HG03442 (cell line): ENCODE measurements around the gene TMBIM4.
"Not testable (repeated sequence)": the region's sequence is repeated elsewhere in the genome, so short reads cannot be mapped to it uniquely, and the experiment has no call there.

ENCODE experiments used
- ATAC-seq: cut with Tn5 transposase; IDR thresholded peaks from one replicate; pipeline ENCODE4 v1.9.1; 2021; ENCODE audit warnings: mild to moderate bottlenecking, moderate library complexity; ENCODE audit not compliant: unreplicated experiment

The TMBIM4 gene

DNA sequence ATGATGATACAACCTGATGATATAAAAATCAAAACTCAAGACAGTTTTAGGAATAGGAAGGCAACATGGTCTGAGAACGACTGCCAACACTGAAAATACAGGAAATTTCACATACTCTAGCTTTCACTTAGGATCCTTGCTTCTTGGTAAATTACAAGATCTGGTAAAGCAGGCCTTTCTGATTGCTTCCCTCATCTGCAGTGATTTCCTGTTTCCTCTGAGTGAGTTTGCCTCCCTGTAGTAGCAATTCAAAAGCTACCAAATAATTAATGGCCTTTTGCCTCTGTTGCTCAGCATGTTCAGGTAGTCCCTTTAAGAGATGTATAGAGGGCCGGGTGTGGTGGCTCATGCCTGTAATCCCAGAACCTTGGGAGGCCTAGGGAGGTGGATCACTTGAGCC, 17.2 kb upstream of the TMBIM4 start:
- ATAC-seq: no peak

DNA sequence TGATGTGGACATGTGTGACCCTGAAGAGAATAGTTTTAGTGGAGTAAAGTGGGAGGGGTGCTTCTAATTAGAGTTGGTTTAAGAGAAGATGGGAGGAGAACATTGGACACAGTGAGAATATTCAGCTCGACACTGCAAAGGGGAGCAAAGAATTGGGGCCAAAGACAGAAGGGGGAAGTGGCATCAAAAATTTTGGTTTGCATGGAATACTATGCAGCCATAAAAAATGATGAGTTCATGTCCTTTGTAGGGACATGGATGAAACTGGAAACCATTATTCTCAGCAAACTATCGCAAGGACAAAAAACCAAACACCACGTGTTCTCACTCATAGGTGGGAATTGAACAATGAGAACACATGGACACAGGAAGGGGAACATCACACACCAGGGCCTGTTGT, 15.0 kb upstream of the TMBIM4 start:
- not testable (repeated sequence) for ATAC-seq

DNA sequence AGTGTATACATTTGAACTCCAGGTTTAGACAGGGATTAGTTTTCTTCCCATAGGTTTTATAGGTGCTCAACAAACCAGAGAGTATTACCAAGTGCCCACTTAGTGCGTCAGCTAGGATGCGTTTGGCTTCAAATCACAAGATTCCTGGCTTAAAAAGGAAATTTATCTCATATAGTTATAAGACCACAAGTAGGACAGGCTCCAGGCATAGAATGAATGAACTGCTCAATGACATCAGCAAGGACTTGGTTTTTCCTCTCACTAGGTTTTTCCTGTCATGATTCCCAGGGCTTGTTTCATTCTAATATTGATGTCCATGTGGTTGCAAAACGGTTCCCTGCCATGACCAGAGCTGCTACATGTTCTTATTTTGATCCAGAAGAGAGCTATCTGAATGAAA, 13.2 kb upstream of the TMBIM4 start:
- no peak for ATAC-seq

DNA sequence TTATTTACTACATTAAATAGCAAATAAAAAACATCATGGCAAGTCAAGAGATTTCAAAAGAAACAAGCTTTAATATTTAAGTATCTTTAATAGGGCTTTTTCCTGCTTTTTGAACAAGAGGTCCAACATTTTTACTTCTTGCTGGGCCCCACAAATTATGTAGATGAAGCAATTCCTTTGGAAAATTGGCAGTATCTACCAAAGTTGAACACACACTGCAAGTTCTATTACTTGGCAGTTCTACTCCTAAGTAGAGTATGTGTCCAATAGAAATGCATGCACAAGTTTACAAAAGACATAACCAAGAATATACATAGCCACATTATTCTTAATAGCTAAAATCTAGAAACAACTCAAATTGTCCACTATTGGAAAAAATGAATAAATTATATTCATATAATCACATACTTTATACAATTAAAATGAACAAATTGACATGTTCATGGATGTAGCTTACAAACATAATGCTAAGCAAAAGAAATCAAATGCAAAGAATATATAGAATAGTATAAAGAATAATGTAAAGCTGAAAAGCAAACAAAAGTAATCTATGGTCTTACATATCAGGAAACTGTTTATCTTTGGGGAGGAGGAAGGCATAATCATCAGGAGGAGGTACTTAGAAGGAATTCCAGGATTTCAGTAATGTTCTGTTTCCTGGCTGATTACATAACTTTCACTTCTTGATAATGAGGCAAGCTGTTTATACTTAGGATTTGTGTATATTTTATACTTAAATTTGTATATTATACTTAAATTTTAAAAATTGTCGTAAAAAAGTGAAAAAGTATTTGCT, 6.5 kb upstream of the TMBIM4 start:
- ATAC-seq: no peak

DNA sequence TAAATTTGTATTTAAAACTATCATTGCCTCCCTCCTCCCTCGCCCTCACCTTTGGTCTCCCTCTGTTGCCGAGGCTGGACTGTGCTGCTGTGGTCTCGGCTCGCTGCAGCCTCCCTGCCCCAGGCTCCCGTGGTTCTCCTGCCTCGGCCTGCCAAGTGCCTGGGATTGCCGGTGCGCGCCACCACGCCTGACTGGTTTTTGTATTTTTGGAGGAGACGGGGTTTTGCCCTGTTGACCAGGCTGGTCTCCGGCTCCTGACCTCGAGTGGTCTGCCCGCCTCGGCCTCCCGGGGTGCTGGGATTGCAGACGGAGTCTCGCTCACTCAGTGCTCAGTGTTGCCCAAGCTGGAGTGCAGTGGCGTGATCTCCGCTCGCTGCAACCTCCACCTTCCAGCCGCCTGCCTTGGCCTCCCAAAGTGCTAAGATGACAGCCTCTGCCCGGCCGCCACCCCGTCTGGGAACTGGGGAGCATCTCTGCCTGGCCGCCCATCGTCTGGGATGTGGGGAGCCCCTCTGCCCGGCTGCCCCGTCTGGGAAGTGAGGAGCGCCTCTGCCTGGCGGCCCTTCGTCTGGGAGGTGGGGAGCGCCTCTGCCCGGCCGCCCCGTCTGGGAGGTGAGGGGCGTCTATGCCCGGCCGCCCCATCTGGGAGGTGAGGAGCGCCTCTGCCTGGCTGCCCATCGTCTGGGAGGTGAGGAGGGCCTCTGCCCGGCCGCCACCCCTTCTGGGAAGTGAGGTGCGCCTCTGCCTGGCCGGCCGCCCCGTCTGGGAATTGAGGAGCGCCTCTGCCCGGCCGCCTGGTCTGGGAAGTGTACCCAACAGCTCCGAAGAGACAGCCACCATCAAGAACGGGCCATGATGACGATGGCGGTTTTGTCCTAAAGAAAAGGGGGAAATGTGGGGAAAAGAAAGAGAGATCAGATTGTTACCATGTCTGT, 4.9 kb upstream of the TMBIM4 start:
- not testable (repeated sequence) for ATAC-seq

DNA sequence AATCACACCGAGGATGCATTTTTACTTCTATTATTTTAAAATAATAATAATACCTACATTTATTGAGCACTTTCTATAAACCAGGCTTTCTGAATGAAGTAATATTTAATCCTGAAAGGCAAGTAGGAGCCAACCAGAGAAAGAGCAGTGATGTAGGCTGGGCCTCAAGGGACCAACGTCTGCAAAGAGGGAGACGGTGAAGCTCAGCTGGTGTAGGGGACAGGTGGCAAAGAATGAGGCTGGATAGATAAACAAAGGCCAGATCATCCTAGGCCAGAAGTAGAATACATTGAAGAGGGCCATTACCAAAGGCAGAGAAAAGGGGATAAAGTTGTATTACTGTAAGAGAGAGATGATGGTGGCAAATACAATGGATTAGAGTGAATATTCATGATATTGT, 810 bp upstream of the TMBIM4 start:
- no peak for ATAC-seq

DNA sequence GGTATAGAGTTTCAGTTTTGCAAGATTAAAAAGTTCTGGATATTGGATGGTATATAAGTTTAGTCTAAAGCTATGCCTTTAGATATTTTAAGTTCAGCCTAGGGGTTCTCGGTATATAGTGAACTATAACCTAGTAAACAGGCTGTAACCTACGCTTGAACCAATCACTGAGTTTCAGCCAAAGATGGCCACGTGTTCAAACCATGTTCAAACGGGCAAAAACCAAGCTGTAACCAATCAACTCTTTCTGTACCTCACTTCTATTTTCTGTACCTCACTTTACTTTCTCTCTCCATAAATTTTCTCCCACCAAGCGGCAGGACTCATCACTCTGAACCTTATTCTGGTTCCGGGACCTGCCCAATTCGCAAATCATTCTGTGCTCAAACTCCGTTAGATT, 1.4 kb downstream of the TMBIM4 start:
- ATAC-seq: no peak

DNA sequence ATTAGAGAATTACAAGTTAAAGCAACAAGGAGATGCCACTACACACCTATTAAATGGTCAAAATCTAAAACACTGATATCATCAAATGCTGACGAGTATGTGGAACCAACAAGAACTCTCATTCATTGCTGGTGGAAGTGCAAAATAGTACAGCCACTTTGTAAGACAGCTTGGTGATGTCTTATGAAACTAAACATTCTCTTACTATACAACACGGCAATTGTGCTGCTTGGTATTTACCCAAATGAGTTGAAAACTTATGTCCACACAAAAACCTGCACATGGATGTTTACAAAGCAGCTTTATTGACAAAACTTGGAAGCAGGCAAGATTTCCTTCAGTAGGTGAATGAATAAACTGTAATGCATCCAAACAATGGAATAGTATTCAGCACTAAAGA, 3.2 kb downstream of the TMBIM4 start:
- no peak for ATAC-seq

DNA sequence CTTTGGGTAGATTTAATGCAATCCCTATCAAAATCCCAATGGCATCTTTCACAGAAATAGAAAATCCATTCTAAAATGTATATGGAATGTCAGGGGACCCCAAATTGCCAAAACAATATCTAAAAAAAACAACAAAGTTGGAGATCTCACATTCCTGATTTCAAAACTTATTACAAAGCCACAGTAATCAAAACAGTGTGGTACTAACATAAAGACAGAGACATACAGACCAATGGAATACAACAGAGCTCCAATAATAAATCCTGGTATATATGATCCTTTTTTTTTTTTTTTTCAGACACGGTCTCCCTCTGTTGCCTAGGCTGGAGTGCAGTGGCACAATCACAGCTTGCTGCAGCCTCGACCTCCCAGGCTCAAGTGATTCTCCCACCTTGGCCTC, 4.7 kb downstream of the TMBIM4 start:
- no peak for ATAC-seq

DNA sequence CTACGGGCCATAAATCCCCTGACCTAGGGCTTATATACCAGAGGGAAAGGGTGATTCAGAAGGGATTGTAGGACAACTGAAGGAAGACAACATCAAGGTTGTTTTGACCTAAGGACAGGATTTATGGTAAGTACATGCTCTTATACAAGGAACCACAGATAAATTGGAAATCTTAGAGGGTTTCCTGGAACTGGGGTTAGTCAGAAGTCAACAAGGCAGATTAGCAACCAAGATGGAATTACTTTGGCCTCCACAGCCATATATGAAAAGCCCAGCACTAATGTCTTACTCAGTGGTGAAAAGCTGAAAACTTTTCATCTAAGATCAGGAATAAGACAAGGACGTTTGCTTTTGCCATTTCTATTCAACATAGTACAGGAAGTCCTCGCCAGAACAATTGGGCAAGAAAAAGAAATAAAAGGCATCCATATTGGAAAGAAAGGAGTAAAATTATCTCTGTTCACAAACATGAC, 5.4 kb downstream of the TMBIM4 start:
- no peak for ATAC-seq

DNA sequence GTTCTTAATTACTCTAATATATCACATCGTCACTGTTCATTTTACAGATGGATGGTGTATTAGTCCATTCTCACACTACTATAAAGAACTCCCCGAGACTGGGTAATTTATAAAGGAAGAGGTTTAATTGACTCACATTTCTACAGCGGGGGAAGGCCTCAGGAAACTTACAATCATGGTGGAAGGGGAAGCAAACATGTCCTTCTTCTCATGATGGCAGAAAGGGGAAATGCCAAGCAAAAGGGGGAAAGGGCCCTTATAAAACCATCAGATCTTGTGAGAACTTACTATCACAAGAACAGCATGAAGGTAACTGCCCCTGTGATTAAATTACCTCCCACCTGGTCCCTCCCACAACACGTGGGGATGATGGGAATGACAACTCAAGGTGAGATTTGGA, 6.5 kb downstream of the TMBIM4 start:
- no peak for ATAC-seq

DNA sequence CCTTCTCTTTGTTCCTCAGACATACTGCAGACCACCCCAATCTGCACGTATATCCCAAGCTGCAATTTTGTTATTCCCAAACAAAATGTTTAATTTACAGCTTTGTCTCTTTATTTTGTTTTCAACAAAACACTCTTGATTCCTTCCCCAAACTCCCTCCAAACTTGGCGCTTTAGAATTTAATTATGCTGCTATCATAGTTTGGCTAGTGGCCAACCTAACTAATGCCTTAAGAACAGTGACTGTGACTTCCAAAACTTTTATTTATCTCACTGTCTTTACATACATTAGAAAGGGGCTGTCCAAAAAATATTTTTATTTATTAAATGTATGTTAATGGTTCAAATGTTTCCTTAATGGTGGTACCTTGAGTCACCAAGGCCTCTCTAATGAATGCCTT, 7.1 kb downstream of the TMBIM4 start:
- ATAC-seq: no peak

DNA sequence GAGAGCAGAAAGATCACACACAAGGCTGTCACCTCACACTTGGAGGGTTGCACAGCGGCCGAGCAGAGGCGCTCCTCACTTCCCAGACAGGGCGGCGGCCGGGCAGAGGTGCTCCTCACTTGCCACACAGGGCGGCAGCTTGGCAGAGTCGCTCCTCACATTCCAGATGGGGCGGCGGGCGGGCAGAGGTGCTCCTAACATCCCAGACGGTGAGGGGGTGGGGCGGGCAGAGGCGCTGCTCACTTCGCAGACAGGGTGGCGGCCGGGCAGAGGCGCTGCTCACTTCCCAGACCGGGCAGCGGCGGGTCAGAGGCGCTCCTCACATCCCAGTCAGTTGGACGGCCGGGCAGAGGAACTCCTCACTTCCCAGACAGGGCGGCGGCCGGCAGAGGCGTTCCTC, 9.1 kb downstream of the TMBIM4 start:
- ATAC-seq: no peak

DNA sequence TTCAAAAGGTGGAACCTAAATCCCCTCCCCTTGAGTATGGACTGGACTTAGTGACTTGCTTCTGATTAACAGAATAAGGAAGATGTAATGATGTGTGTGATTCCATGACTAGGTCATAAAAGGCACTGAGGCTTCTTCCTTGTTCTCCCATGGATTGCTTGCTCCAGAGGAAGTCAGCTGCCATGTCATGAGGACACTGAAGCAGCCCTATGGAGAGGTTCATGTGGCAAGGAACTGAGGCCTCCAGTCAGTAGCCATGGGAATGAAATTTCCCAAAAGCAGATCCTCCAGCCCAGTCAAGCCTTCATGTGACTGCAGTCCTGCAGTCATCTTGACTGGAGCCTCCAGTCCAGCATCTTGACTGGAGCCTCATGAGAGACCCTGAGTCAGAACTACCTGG, 10.7 kb downstream of the TMBIM4 start:
- no peak for ATAC-seq

DNA sequence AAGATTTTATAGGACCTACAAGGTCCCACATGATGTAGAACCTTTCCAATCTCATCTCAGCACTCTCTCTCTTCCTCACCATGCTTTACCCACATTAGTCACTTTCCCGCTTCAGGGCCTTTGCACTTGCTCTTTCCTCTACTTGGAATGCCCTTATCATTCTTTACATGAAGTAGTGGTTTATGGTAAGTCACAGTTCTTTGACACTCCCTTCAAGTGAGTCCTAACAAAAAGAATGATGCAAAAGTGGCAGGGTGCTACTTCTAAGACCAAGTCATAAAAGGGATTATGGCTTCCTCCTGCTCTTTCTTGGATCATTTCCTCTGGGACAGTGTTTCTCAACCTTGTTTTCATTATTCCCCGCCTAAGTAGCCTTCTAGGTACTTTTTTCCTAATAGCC, 13.1 kb downstream of the TMBIM4 start:
- no peak for ATAC-seq

DNA sequence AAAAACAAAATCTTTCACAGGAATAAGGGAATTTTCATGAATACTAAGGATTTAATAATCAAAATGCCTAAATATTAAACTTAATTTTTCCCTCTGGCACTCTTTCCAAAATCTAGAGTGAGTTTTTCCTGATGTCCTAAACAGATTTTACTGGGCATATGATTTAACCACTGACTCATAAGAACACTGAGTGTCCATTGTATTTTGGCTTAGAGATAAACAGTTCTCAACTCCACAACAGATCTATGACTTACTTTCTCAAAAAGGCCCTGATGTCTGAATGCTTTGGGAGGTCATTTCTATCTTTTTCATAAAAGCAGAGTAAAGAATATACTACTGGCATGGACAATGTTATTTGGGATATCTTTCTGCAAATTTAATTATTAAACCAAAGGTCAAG, 15.0 kb downstream of the TMBIM4 start:
- ATAC-seq: no peak

DNA sequence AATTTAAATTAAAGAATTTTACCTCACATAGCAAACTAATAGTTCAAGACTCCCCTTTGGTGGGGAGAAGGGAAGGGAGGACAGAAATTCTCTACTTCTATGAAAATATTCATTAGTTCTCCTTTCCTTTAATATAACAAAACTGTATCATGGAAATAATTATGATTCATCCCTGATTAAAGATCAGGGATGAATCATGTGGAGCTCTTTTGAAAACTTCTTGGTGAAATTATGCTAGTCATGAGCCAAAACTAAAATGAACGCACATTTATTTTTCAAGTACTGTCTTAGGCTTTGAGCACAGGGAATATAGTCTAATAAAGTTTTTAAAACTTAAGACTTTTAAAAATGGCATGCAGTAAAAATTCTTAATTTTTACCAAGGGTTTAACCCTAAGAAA, 17.1 kb downstream of the TMBIM4 start:
- ATAC-seq: no peak

DNA sequence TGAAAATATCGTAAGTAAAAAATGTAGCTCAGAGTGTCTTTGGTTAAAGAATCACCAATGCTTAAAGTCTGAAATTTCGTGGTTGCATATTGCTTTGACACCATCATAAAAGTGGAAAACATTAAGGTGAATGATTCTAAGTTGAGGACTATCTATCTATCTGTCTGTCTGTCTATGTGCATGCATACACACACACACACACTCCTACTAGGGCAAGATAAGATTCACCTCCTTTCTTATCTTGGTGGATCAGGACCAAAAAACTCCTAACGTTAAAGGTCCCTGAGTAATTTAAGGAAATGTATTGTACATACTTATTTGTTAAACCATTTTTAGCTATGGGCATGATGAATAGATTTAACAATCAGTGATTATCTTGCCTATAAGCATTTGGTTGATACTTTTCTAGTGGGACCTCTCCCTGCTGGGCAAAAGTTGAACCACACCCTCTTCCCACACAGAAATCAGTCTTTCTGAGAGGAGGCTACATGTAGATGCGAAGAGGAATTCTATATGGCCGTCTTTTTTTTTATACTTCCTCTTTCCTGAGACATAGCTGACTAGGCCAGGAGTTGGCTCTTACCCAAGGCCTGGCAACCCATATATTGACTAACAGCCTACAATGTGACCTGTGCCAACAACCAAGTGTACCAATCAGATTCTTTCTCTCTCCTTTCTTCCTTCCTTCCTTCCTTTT, 19.9 kb downstream of the TMBIM4 start:
- ATAC-seq: no peak

DNA sequence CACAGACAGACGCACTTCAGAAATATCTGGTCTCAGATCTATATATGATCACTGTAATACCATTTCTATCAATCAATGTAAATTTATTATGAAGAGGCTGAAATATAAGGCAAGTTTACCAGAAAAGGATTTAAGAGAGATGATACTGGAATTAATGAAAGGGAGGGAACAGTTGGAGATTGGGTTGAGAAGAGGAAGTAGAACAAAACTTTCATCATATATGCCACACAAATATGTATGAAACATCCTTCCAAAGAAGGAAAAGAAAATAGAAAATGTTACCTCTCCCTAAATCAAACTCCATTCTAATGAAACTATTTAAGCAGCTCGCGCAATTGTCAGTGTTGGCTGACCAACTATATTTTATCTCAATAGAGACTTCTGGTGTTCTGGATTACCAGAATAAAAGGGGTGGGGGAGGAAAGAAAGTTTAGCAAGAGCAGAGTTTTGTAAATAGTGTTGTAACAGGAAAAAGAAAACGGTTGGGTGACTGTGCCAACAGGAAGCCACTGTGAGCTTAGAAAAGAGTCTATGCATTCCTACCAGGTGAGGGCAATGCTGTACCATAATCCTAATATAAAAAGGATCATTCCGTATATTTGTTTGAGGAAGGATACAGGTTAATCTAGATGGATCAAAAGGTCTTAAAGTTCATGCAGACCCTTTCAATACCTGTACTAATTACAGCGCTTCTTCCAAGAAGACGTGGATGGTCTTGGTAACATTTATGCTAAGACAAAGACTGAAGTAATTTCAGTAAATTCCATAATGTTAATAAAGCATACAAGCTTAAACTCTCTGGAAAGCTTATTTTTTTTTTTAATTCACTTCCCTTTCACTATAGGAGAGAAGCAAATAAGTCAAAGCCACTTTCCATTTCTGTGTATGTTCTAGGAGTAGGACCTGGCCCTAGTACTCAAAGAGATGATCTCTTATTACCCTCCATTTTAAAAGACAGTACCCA, 24.7 kb downstream of the TMBIM4 start:
- ATAC-seq: no peak

DNA sequence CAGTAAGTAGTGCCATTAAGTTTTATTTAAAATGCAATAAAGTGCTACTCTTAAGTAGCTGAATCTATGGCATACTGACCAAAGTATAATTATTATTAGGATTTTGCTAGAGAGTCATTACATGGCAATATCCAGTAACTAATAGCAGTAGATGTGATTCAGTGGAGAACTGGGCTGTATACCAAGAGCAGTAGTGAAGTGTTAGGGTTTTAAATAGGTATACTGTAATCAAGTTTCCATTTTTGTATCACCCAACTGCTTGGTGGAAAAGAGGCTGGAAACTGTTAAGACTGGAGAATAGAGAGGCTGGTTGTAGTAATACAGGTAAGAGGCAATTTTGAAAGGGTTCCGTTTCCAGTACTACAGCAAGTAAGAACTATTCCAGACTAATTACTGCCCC, 25.9 kb downstream of the TMBIM4 start:
- ATAC-seq: no peak
